SKM-1 (cell line): ENCODE results near the gene COG7.
"Not testable (repeated sequence)": the region's sequence is repeated elsewhere in the genome, so short reads cannot be mapped to it uniquely, and the experiment has no call there.

Source experiments
- DNase-seq: peaks from one replicate; lab custom pipeline; 2025; ENCODE audit not compliant: unreplicated experiment; lab: John Stamatoyannopoulos, UW

Gene COG7

GRCh38 chr16:23452572-23453337 is at the start of gene COG7:
TSS of gene COG7 (minus strand) at chr16:23453189. CDS start at chr16:23452994, 195 bp downstream.
- DNase-seq = peak; percentile 74

- DNase-seq = no peak
Observed at GRCh38 chr16:23502466-23502865, 49.5 kb upstream of the COG7 start.

- DNase-seq = no peak
Observed at GRCh38 chr16:23501291-23501690, 48.3 kb upstream of the COG7 start.

- DNase-seq = no peak
Observed at GRCh38 chr16:23500862-23501225, 47.9 kb upstream of the COG7 start.

GRCh38 chr16:23500212-23500861 is 47.3 kb upstream of the COG7 start:
- DNase-seq = no peak

- DNase-seq = no peak
Observed at GRCh38 chr16:23499801-23500200, 46.8 kb upstream of the COG7 start.

GRCh38 chr16:23498863-23499262 is 45.9 kb upstream of the COG7 start:
- DNase-seq = no peak

GRCh38 chr16:23497543-23497868 is 44.5 kb upstream of the COG7 start:
- no peak for DNase-seq

GRCh38 chr16:23496821-23497542 is 44.0 kb upstream of the COG7 start:
- no peak for DNase-seq

- DNase-seq = no peak
Observed at GRCh38 chr16:23495671-23496070, 42.7 kb upstream of the COG7 start.

GRCh38 chr16:23494188-23494587 is 41.2 kb upstream of the COG7 start:
- no peak for DNase-seq

GRCh38 chr16:23491490-23492391 is 38.8 kb upstream of the COG7 start:
- DNase-seq = no peak

GRCh38 chr16:23486480-23486879 is 33.5 kb upstream of the COG7 start:
- DNase-seq = no peak

- no peak for DNase-seq
Observed at GRCh38 chr16:23485841-23486240, 32.9 kb upstream of the COG7 start.

GRCh38 chr16:23485257-23485614 is 32.2 kb upstream of the COG7 start:
- DNase-seq = no peak

- DNase-seq = no peak
Observed at GRCh38 chr16:23484510-23485256, 31.7 kb upstream of the COG7 start.

GRCh38 chr16:23483492-23483891 is 30.5 kb upstream of the COG7 start:
- DNase-seq = not testable (repeated sequence)

- DNase-seq = no peak
Observed at GRCh38 chr16:23482778-23483177, 29.8 kb upstream of the COG7 start.

- no peak for DNase-seq
Observed at GRCh38 chr16:23480257-23480656, 27.3 kb upstream of the COG7 start.

- DNase-seq = no peak
Observed at GRCh38 chr16:23479138-23479537, 26.1 kb upstream of the COG7 start.

GRCh38 chr16:23478566-23478965 is 25.6 kb upstream of the COG7 start:
- no peak for DNase-seq
